ENCODE measurements around the gene APOBEC3B.
"Not testable (repeated sequence)": the region's sequence is repeated elsewhere in the genome, so short reads cannot be mapped to it uniquely, and the experiment has no call there.

GRCh38 chr22:39040155-39040537 is 58.0 kb downstream of the APOBEC3B start:
- TF ChIP-seq CTCF (IDR thresholded peaks at IDR 0.05); EZH2 (IDR thresholded peaks at IDR 0.05; ENCODE audit: borderline replicate concordance, insufficient read depth, low read depth, low read length, poor library complexity, severe bottlenecking): not testable (repeated sequence)
